Measurements from ENCODE around the gene KCTD6. TPM values are rescaled to one million over a fixed set of nuclear protein-coding genes. Genes with fewer than 3 reads are reported as not detected.

KCTD6 gene
- polyA plus RNA-seq, 1 of the 3 experiments (the other 2 are of a cell fraction) = 7.8 TPM

DNA sequence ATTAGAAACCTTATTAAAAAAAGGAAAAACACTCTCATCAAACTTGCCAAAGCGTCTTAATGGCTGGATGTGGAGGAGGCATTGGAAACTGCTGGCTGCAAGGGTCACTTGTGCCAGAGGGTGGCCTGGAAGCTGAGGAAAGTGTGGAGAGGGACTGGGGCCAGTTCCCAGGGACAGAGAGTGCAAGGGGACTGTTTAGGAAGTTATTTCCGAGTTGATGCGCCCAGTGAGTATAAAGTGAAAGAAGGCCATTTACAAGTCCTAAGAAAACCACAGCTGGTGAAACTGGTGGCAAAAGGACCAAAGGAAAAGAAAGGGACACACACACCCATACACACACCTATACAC, 7.2 kb upstream of the KCTD6 start (continued):
- TF ChIP-seq ZBTB33 (IDR thresholded peaks at IDR 0.05; ENCODE audit: borderline replicate concordance, low read depth) (no peak), GABPA (IDR thresholded peaks at IDR 0.05; ENCODE audit: low read depth) (no peak), RAD21 (IDR thresholded peaks at IDR 0.05; ENCODE audit: low read length) (no peak), SIN3A (IDR thresholded peaks at IDR 0.05; ENCODE audit: borderline replicate concordance, low read depth, low read length) (no peak), RFX5 (IDR thresholded peaks at IDR 0.05; ENCODE audit: low read length) (no peak), CHD2 (IDR thresholded peaks at IDR 0.05; ENCODE audit: low read length, partially characterized antibody) (no peak), NRF1 (IDR thresholded peaks at IDR 0.05; ENCODE audit: low read depth, low read length) (no peak), POLR2AphosphoS5 (IDR thresholded peaks at IDR 0.05; ENCODE audit: low read depth, low read length) (no peak)

GRCh38 chr3:58485801-58486435, 6.0 kb upstream of the KCTD6 start:
- peaks cover 8% of the 10 kb centered on the region for H3F3A ChIP-seq (replicated peaks; ENCODE audit: insufficient read depth)
- H3K9me3 ChIP-seq = no peaks in the 10 kb centered on the region
- peaks cover 0 to 7% of the 10 kb centered on the region in 2 experiments; a peak in 2 of 4 replicates for H3K4me1 ChIP-seq (ENCODE audit: control insufficient read depth in 1 of 2, insufficient read depth in 2 of 2, low read depth in 1 of 2, low read length in 1 of 2)
- H3K27me3 ChIP-seq (ENCODE audit: insufficient read depth) = no peaks in the 10 kb centered on the region
- no peak for DNase-seq
- no peak overlapping the region for H3K9ac ChIP-seq
- WGBS (ENCODE audit: low lambda C conversion rate) = 97% methylated on average over 6 of the region's 6 CpGs
- no peak overlapping the region for H3K4me2 ChIP-seq
- no peak overlapping the region for H3K27ac ChIP-seq (ENCODE audit: low read depth in 2 of 2, low read length in 1 of 2)
- H4K20me1 ChIP-seq (ENCODE audit: insufficient read depth) = no peaks in the 10 kb centered on the region
- no peak overlapping the region for H3K4me3 ChIP-seq (ENCODE audit: low read depth in 2 of 2, low read length in 1 of 2)
- no peaks in the 10 kb centered on the region for H3K36me3 ChIP-seq (replicated peaks in 1 of 2; ENCODE audit: control insufficient read depth in 1 of 2, insufficient read depth in 2 of 2, low read length in 1 of 2)
- TF ChIP-seq USF2 (IDR thresholded peaks at IDR 0.05; ENCODE audit: borderline replicate concordance, low read depth, low read length) = no peak
- TF ChIP-seq EZH2phosphoT487 (IDR thresholded peaks at IDR 0.05; ENCODE audit: borderline replicate concordance, low read depth) = no peak
- no peak for TF ChIP-seq FOXJ3 (CRISPR knock-in tag; IDR thresholded peaks at IDR 0.05)
- TF ChIP-seq GATA2 (CRISPR knock-in tag; IDR thresholded peaks at IDR 0.05) = no peak
- TF ChIP-seq, protein P1, sequence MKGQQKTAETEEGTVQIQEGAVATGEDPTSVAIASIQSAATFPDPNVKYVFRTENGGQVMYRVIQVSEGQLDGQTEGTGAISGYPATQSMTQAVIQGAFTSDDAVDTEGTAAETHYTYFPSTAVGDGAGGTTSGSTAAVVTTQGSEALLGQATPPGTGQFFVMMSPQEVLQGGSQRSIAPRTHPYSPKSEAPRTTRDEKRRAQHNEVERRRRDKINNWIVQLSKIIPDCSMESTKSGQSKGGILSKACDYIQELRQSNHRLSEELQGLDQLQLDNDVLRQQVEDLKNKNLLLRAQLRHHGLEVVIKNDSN (IDR thresholded peaks at IDR 0.05; ENCODE audit: borderline replicate concordance, low read depth) = no peak
- POLR2A ChIA-PET = interaction anchor here (1.1 kb wide), 1 partner anchor 12 kb away, joined by 3 read pairs; no protein-coding TSS in a partner anchor
- CTCF ChIA-PET = interaction anchor here (0.5 to 2.7 kb wide), 6 partner anchors 22 to 144 kb away, joined by 3 to 19 read pairs (median 4); no protein-coding TSS in a partner anchor
- H2AFZ ChIP-seq (ENCODE audit: low read depth) = no peak overlapping the region
- no peaks in the 10 kb centered on the region for H3K9me2 ChIP-seq
- no peaks in the 10 kb centered on the region for H3K79me2 ChIP-seq (ENCODE audit: insufficient read depth)

All from SK-N-SH (cell line).